Stimulated activated CD8-positive, alpha-beta memory T cell treated with anti-CD3 and anti-CD28 coated beads, Interleukin-7, amount 100 ng/mL, for 4 hours (primary cell): ENCODE results near the gene P2RX1.

ENCODE experiments used
- DNase-seq, 2 donors: peaks; one replicate each; pipeline ENCODE4 v3.0.0-alpha.2; 2020; ENCODE audit warnings: low read depth in 2 of 2

The P2RX1 gene

DNA sequence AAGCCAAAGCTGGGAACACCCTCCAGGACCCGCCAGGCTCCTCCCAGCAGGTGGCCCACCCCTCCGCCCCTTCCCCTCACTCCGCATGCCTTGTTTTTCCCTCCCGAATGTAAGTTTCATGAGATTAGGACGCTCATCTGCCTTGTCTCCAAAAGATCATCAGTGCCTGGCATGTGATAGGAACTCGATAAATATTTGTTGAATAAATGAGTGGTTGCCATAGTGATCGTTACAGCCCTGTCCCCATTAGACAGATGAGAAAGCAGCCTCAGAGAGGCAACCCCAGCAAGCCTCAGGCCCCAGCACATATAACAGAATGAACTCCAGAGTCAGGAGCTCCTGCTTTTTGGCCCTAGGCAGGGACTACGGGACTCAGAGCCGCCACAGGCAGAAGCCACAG lies 28.5 kb downstream of the P2RX1 start:
- no peak for DNase-seq

GRCh38 chr17:3887394-3887793 lies 28.9 kb downstream of the P2RX1 start:
- no peak for DNase-seq

DNA sequence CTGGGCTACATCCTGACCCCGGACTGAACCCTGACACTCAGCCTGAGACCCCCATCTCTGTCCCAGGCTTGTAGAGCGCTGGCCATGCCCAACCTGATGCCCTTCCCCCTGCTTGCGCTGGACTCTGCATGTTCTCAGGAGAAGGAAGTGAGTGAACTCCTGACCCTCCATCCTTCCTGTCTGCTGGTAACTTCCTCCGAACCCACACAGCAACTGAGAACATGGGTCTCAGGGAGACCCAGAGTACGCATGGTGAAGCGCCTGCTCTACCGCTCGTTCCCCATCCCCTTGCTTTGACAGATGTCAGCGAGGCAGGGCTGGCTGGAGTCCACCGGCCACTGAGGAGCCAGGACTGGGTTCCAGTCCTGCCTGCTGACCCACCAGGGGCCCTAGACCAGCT lies 29.5 kb downstream of the P2RX1 start:
- no peak for DNase-seq

DNA sequence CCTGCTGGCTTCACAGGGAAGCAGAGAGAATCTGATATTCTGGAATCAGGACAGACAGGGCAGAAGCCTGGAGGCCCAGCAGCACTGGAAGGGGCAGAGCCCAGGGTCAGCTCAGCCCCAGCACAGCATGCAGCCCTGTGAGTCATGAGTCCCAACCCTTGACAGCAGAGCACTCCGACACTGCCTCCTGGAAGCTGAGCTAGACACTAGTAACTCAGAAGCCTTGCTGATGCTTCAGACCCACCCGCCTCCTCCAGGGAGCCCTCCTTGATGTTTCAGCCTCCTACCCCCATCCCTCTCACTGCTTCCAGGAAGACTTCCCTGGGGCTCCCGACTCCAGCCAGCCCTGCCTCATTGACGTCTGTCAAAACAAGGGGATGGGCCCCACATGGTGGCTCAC lies 30.3 kb downstream of the P2RX1 start:
- no peak for DNase-seq

- DNase-seq: no peak
Observed at GRCh38 chr17:3885271-3885670, 31.0 kb downstream of the P2RX1 start.

DNA sequence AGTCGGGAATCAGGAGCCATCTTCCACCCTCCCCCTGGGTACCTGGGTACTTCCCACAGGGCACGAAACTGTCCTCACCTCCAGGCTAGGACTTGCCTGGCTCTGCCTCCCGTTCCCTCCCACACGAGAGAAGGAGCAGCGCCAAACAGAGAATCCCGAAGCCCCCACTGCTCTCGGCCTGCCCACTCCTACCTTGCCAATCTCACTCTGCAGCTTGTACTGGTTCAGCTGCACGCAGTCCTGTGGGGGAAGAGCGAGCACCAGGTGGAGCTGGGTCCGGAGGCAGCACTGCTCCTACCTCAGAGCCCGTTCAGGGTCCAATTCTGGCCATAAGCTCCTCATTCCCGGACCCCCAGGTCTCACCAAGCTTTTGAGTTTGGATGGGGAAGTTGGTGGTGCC lies 32.1 kb downstream of the P2RX1 start:
- no peak for DNase-seq

GRCh38 chr17:3882276-3882675 lies 34.0 kb downstream of the P2RX1 start:
- DNase-seq: no peak

- no peak for DNase-seq
Observed at GRCh38 chr17:3880983-3881382, 35.3 kb downstream of the P2RX1 start.

DNA sequence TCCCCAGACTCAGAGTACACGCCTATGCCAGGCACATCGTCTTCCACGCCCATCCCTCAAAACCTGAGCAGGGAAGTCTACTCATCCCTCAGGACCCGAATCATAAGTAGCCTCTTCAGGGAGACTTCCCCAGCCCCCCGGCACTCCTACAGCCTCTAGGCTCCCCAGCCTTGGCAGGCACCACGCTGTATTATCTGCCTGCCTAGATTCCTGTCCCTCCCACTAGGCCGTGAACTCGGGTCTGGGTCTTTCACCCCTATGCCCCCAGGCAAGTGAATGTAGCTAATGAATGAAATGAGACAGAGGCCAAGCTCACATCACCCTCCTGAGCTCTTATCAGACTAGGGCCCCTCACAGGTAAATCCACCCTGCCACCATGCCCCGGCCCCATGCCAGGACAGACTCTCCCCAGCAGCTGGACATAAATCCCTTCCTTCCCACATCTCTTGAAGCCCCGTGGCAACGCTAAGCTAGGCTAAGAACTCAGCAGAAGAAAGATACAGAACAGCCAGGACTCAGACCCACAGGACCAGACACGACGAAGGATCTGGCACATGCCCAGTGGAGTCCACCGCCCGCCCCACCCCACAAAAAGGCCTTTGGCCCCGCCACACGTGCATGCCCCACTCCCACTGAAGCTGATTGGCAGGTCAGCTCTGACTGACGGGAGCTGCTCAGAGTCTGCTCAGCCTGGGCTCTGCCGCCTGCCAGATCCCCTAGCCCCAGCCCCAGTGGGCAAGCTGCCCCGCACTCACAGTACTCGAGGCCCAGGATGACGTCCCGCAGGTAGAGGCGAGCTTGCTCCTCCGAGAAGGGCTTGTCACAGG lies 36.5 kb downstream of the P2RX1 start:
- DNase-seq: no peak

DNA sequence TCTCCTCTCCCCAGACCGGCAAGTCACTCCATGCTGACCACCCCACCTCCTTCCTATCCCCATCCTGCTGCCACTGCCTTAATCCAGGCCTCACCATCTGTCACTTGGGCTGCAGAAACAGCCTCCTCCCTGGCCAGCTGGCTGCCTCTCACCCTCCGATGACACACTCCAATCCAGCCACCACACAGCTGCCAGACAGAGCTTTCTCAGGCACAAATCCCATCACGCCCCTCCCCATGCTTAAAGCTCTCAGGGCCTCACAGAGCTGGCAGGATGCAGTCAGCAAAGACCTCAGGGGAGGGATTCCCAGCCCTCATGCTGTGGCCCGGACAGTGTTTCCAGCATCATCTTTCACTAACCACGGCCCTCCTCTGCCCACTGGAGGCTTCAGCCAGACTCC lies 37.1 kb downstream of the P2RX1 start:
- DNase-seq: no peak

DNA sequence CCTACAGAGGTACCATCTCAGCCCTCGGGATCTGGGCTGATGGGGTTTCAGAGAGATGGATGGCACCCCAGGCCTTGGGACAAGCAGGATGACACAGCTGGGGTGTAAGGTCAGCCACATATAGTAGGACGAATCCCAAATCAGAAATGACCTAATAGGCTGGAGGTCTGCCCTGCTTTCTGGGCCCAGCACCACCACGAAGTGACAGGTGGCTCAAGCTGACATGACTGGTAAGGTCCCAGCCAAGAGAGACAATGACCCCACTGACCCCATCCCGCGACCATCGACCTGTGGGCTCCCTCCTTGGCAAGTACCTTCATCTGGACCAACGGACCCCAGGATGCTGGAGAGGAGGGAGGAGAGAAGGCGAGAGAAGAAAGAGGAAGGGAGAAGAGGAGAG lies 39.0 kb downstream of the P2RX1 start:
- DNase-seq: no peak

DNA sequence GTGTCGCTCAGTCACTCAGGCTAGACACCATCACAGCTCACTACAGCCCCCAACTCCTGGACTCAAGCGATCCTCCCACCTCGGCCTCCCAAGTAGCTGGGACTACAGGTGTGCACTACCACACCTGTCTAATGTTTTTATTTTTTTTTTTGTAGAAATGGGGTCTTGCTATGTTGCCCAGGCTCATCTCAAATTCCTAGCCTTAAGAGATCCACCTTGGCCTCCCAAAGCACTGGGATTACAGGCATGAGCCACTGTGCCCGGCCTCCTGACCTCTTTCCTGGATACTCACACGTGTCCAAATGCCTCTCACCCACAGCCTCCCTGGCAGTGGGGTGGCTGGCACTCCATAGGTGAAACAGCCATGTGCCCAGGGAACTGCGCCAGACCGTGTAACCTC lies 40.9 kb downstream of the P2RX1 start:
- no peak for DNase-seq

DNA sequence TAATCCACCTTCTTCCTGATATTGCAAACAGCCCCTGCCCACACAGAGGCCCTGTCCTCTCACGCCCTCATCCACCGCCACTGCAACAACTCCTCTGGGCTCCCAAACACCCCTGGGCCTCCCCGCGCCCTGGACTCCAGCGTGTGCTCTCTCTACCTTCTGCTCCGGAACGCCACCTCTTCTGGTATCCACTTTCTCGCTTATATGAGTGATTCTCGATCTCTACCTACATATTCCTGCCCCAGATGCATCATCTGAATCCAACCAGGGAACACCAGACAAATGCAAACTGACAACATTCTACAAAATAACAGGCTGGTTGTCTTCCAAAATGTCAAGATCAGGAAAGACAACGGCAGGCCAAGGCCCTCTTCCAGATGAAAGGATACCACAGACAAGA lies 42.4 kb downstream of the P2RX1 start:
- DNase-seq: no peak

- DNase-seq: no peak
Observed at GRCh38 chr17:3870871-3871306, 45.4 kb downstream of the P2RX1 start.

DNA sequence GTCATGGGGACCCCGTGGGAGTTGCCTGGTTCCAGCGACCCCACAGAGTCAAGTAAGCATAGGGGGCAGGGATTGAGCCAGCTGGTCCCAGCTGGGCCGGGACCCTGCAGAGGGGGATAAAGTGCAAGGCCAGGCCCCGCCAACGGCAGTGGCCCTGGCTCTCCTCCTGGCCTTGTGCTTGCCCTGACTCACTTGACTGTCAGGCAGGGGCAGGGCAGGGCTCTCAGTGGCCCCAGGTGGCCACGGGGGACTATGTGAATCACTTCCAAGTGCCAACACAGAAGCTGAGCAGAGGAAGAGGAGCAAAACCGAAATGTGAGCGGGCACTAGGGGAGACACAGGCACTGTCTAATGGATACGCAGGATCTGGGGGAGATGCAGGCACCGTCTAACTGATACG lies 48.7 kb downstream of the P2RX1 start:
- DNase-seq: no peak

DNA sequence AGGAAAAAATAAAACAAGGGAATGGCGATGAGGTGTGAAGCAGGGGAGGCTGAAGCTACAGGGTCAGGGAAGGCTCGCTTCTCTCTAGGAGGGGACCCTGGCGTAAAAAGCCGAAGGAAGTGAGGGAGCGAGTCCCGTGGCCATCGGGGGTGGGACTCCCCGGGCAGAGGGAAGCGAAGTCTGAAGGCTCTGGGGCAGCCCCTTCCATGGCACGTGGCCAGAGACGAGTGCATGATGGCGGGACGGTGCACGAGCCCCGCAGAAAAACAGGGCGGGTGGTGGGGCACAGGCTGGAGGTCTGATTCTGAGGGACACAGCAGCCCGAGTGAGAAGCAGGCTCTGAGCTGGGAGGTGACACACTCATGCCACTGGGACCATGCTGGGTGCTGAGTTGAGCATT lies 49.2 kb downstream of the P2RX1 start:
- DNase-seq: no peak

GRCh38 chr17:3866276-3866675 lies 50.0 kb downstream of the P2RX1 start:
- DNase-seq: no peak

DNA sequence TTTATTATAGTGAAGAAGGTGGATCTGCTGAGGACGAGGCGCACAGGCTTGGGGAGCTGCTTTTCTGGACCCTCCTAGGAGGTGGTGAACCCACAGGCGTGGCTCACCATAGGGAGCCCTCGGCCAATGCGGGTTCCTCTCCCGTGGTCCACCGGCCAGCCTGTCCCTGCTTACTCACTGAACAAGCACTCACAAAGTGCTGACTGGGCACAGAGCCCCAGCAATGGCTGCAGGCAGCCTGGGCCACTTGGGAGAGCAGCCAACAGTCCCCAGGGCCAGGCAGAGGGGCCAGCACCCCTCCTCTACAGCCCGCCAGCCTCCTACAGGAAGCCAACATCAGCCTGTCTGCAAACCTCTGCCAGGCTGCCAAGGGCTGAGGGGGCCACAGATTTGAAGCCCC lies 51.1 kb downstream of the P2RX1 start:
- no peak for DNase-seq

- DNase-seq: no peak
Observed at GRCh38 chr17:3864534-3864933, 51.7 kb downstream of the P2RX1 start.

- no peak for DNase-seq
Observed at GRCh38 chr17:3861761-3862681, 54.2 kb downstream of the P2RX1 start.

DNA sequence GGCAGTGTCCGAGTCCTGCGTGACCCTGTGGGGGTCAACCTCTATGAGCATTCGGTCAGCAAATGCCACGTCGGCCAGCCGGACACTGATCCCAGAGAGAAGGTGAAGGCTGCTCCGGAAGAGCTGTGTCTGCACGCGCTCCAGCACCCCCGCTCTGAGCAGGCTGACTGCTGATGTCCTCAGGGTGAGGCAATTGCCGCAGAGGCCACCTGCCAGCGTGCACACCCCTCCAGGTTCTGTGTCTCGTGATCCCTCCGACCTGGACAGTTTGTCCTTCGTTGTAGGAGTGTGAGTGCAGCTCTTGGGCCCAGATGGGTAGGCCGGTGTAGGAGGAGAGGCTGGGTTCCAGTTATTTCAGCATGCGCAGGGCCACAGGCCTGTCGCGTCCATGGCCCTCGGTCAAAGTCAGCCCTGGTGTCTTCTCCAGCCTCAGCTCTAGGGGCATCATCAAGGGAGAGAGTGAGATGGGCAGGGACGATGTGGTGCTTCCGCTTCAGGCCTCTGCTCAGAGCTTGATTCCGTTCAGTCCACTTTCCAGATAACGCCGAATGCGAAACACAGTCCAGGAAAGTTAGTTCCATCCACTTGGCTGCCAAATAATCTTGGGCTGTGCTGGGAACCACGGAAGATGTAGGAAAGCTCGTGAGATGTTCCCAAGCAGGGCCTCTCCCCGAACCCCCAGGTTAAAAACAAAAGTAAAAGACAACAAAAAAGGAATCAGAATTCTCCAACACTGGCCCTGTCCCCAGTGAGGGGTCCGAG lies 55.1 kb downstream of the P2RX1 start:
- no peak for DNase-seq

GRCh38 chr17:3859940-3860339 lies 56.3 kb downstream of the P2RX1 start:
- no peak for DNase-seq
